Stimulated activated CD4-positive, alpha-beta T cell treated with anti-CD3 and anti-CD28 coated beads, Interleukin-2, amount 100 ng/mL, for 4 hours (primary cell): ENCODE measurements around the gene EFHD1.
A peak's percentile ranks its signal among the peaks of the same experiment; 100 is the strongest.
"Not testable (repeated sequence)": the region's sequence is repeated elsewhere in the genome, so short reads cannot be mapped to it uniquely, and the experiment has no call there.

Experiments used
- DNase-seq: peaks from one replicate; pipeline ENCODE4 v3.0.0-alpha.2; 2020; ENCODE audit warnings: low read depth

Gene EFHD1

GRCh38 chr2:232696609-232697058 lies 63.2 kb downstream of the EFHD1 start:
- no peak for DNase-seq

DNA sequence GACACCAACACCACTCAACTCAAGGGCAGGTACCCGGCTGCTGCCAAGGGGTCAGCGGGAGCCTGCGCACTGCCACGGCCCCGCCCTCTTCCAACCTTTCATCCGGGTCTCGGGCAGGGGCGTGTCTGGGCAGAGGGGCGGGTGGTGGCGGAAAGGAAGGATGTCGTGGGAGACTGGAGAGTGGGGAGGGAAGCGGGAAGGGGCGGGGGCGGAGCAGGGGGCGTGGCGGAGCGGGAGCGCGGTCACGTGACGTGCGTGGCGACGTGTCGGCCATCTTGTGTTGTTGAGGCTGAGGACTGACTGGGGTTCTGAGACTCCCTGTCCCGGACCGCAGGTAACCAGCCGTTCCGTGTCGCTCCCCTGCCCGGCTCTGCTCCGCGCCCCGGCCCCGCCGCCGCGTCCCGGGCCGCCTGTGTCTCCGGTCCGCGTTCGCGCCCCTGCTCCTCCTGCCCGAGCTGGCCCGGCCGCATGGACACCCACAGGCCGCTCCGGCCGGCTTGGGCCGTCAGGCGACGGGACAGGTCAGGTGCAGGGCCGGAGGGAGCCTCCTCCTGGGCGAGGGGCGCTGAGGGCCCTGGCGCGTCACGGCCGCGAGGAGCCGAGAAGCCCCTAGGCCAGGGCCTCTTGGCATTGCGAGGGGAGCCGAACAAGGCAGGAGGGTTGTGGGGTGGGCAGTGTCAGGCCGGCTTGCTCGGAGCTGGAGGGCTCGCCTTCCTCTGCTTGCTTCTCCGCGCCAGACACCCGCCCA lies 63.8 kb downstream of the EFHD1 start, which contains the start of gene GIGYF2:
Gene GIGYF2, plus strand, starts transcription at position 273 of the 748 bp plus-strand sequence. CDS start 37,867 bp downstream, outside the sequence.
- DNase-seq = peak; percentile 89

GRCh38 chr2:232697807-232698110 lies 64.4 kb downstream of the EFHD1 start:
- no peak for DNase-seq

- DNase-seq = no peak
These were observed 65.2 kb downstream of the EFHD1 start for GRCh38 chr2:232698556-232699091.

- DNase-seq = no peak
These were observed 65.7 kb downstream of the EFHD1 start for GRCh38 chr2:232699110-232699509.

DNA sequence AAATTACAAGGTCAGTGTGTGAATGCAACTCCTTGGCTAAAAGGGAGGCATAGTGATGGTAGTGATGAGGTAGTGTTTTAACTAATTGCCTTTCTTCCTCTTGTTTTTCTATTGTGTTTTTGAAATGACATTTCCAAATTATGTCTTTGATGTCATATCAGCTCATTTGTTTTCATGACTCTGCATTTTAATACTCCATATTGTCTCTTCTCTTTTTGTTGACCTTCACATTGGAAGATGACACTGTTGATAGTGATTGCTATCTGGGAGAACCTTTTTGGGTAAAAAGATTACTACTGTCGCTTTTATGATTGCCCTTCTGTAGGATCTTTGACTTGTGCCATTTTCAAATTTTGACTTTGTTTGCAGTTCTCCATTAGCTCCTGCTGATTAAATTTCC lies 66.8 kb downstream of the EFHD1 start:
- no peak for DNase-seq

- no peak for DNase-seq
These were observed 73.7 kb downstream of the EFHD1 start for GRCh38 chr2:232707076-232707475.

DNA sequence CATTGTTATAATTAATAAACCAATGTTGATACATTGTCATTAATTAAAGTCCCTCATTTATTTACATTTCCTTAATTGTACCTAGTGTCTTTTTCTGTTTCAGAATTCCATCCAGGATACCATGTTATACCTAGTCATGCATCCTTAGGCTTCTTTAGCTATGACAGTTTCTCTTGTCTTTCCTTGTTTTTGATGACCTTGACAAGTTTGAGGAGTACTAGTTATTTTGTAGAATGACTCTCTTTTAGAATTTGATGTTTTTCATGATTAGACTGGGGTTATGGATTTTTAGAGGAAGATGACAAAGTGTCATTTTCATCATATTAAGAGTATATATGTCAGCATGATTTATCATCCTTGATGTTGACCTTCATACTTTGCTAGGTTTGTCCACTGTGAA lies 80.1 kb downstream of the EFHD1 start:
- no peak for DNase-seq

- DNase-seq = no peak
These were observed 81.6 kb downstream of the EFHD1 start for GRCh38 chr2:232714969-232715368.

- DNase-seq = not testable (repeated sequence)
These were observed 86.7 kb downstream of the EFHD1 start for GRCh38 chr2:232720056-232720455.

GRCh38 chr2:232721261-232721660 lies 87.9 kb downstream of the EFHD1 start:
- DNase-seq = no peak

- no peak for DNase-seq
These were observed 88.5 kb downstream of the EFHD1 start for GRCh38 chr2:232721882-232722281.

DNA sequence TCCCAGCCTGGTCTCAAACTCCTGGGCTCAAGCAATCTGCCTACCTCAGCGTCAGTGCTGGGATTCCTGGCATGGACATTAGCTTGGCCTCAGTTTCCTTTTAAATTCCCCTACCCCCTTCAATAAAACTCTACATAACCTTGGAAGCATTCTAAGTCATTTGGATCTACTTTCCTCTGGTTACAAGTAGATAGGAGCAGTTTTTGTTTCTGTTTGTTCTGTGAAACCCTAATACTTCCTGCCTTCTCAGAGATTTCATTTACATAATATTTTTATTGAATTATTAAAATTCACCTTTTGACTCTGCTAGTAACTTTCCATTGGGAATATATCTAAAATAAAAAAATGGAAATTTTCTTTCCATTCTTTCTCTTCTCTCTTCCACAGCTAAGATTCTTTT lies 89.6 kb downstream of the EFHD1 start:
- DNase-seq = no peak

DNA sequence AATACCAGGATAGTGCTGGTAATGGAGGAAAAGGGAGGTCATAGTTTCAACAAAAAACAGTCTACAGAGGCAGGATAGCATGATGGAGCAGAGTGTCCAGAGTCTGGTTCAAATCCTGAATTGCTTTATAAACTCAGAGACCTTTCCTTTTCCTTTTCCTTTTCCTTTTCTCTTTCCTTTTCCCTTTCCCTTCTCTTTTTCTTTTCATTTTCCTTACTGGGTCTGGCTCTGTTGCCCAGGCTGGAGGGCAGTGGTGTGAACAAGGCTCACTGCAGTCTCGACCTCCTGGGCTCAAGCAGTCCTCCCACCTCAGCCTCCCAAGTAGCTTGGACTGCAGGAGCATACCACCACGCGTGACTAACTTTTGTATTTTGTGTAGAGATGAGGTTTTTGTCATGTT lies 95.4 kb downstream of the EFHD1 start:
- no peak for DNase-seq

DNA sequence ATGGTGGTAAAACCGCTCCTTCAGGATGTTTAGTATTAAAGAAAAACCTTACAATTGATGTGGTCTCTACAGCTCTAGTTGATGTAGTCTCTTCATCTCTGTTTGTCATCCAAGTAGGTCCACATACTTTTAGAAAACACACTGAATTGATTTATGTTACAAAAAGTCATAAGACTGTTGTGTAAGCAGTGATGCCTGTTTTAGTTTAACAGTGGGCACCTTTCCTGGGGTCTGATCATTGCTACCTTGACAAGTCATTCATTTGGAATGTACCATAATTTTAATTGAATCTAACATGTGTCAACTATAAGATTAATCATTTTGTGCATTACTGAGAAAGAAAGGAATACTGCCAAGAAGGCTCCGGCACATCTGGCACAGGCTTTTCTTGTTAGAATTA lies 98.1 kb downstream of the EFHD1 start:
- no peak for DNase-seq
